Measurements from ENCODE around the gene EFCAB8.
A peak's percentile ranks its signal among the peaks of the same experiment; 100 is the strongest.

The EFCAB8 gene

GRCh38 chr20:32858701-32859372, at the start of gene EFCAB8:
Gene EFCAB8, plus strand, starts transcription at chr20:32858923. Its CDS starts 4,870 bp downstream, at chr20:32863793.
- Histone ChIP-seq H3K4me3 (no peak within 1 kb of the TSS), H3K27ac (no peak within 1 kb of the TSS)

- H3K4me3 ChIP-seq, result no peak overlapping the region
Observed at GRCh38 chr20:32809907-32810306, 48.8 kb upstream of the EFCAB8 start.

GRCh38 chr20:32810941-32811340, 47.8 kb upstream of the EFCAB8 start:
- Histone ChIP-seq H3K27ac (no peak overlapping the region), H3K4me3 (no peak overlapping the region)

More at GRCh38 chr20:32809907-32810306, 48.8 kb upstream of the EFCAB8 start:
- H3K27ac ChIP-seq, result no peak overlapping the region

- no peak overlapping the region for H3K27ac ChIP-seq
- no peak overlapping the region for H3K4me3 ChIP-seq
Observed at GRCh38 chr20:32811886-32812285, 46.8 kb upstream of the EFCAB8 start.

GRCh38 chr20:32819992-32820697, 38.6 kb upstream of the EFCAB8 start:
- peak overlapping the region; percentile 50 to 80 (median 72) for H3K4me3 ChIP-seq
- peak overlapping the region; percentile 79 to 98 (median 91) for H3K27ac ChIP-seq

- peak overlapping the region; percentile 50 to 80 (median 72) for H3K4me3 ChIP-seq
- H3K27ac ChIP-seq, result peak overlapping the region in 19 of 21 experiments; percentile 79 to 98 (median 91)
Observed at GRCh38 chr20:32820698-32821377, 37.9 kb upstream of the EFCAB8 start.

GRCh38 chr20:32822225-32822624, 36.5 kb upstream of the EFCAB8 start:
- no peak overlapping the region for H3K4me3 ChIP-seq
- H3K27ac ChIP-seq, result peak overlapping the region in 5 of 21 experiments; percentile 1 to 57 (median 18)

GRCh38 chr20:32823078-32823477, 35.6 kb upstream of the EFCAB8 start:
- Histone ChIP-seq H3K4me3 (no peak overlapping the region), H3K27ac (peak overlapping the region in 7 of 21 experiments; percentile 1 to 63 (median 24))

GRCh38 chr20:32823737-32824588, 34.8 kb upstream of the EFCAB8 start:
- peak overlapping the region in 4 of 21 experiments; percentile 37 to 63 (median 44) for H3K27ac ChIP-seq

GRCh38 chr20:32828029-32828680, 30.6 kb upstream of the EFCAB8 start:
- Histone ChIP-seq H3K27ac (no peak overlapping the region), H3K4me3 (no peak overlapping the region)

More at GRCh38 chr20:32823737-32824588, 34.8 kb upstream of the EFCAB8 start:
- H3K4me3 ChIP-seq, result no peak overlapping the region

- peak overlapping the region in 12 of 21 experiments; percentile 12 to 80 (median 42) for H3K27ac ChIP-seq
Observed at GRCh38 chr20:32829311-32830005, 29.3 kb upstream of the EFCAB8 start.

GRCh38 chr20:32830437-32830836, 28.3 kb upstream of the EFCAB8 start:
- Histone ChIP-seq H3K4me3 (no peak overlapping the region), H3K27ac (peak overlapping the region in 8 of 21 experiments; percentile 12 to 80 (median 45))

More at GRCh38 chr20:32829311-32830005, 29.3 kb upstream of the EFCAB8 start:
- H3K4me3 ChIP-seq, result no peak overlapping the region

- Histone ChIP-seq H3K4me3 (no peak overlapping the region), H3K27ac (no peak overlapping the region)
Observed at GRCh38 chr20:32831982-32832381, 26.7 kb upstream of the EFCAB8 start.

- Histone ChIP-seq H3K4me3 (no peak overlapping the region), H3K27ac (no peak overlapping the region)
Observed at GRCh38 chr20:32832664-32833063, 26.1 kb upstream of the EFCAB8 start.

GRCh38 chr20:32834972-32835371, 23.8 kb upstream of the EFCAB8 start:
- Histone ChIP-seq H3K4me3 (no peak overlapping the region), H3K27ac (no peak overlapping the region)

- Histone ChIP-seq H3K4me3 (no peak overlapping the region), H3K27ac (no peak overlapping the region)
Observed at GRCh38 chr20:32837157-32837556, 21.6 kb upstream of the EFCAB8 start.

GRCh38 chr20:32839227-32839981, 19.3 kb upstream of the EFCAB8 start:
- H3K4me3 ChIP-seq, result no peak overlapping the region

GRCh38 chr20:32839982-32840285, 18.8 kb upstream of the EFCAB8 start:
- Histone ChIP-seq H3K4me3 (no peak overlapping the region), H3K27ac (no peak overlapping the region)

More at GRCh38 chr20:32839227-32839981, 19.3 kb upstream of the EFCAB8 start:
- no peak overlapping the region for H3K27ac ChIP-seq
